GM10248 (cell line): ENCODE measurements around the gene LGR4.
"Not testable (repeated sequence)": the region's sequence is repeated elsewhere in the genome, so short reads cannot be mapped to it uniquely, and the experiment has no call there.

Experiments used
- CTCF ChIA-PET: fragments of 300-600 bp; sonication (Branson Sonifier 250); formaldehyde crosslinking; extraction: SDS; loops from one replicate; lab custom pipeline; 2021; ENCODE audit warnings: antibody characterized with exemption; lab: Yijun Ruan, JAX
- POLR2A ChIA-PET: fragments of 350-650 bp; sonication (Branson Sonifier 250); formaldehyde crosslinking; extraction: SDS; loops from one replicate; lab custom pipeline; 2020; ENCODE audit warnings: antibody characterized with exemption; lab: Yijun Ruan, JAX
- DNase-seq: peaks from one replicate; pipeline ENCODE4 v3.0.0; 2012; ENCODE audit errors: extremely low spot score
- CTCF ChIP-seq: IDR thresholded peaks from 2 replicates; pipeline ENCODE4 v1.5.1; 2012; ENCODE audit warnings: mild to moderate bottlenecking, low read depth; ENCODE audit errors: extremely low read depth, missing control alignments, control extremely low read depth

The LGR4 gene

GRCh38 chr11:27329867-27330632 is 142.5 kb downstream of the LGR4 start:
- DNase-seq = no peak
- no peak for TF ChIP-seq CTCF
- ChIA-PET CTCF (interaction anchor here (1.0 to 1.6 kb wide), 2 partner anchors 10 to 35 kb away, joined by 3 read pairs; no protein-coding TSS in a partner anchor), POLR2A (no interaction called here)

GRCh38 chr11:27328614-27329013 is 144.0 kb downstream of the LGR4 start:
- POLR2A ChIA-PET = no interaction called here
- CTCF ChIA-PET = no interaction called here
- no peak for DNase-seq
- TF ChIP-seq CTCF = no peak

GRCh38 chr11:27327064-27327463 is 145.5 kb downstream of the LGR4 start:
- CTCF ChIA-PET = not testable (repeated sequence)

GRCh38 chr11:27322196-27322595 is 150.4 kb downstream of the LGR4 start:
- CTCF ChIA-PET = interaction anchor here (1.5 kb wide), 1 partner anchor 177 kb away, joined by 4 read pairs; no protein-coding TSS in a partner anchor
- POLR2A ChIA-PET = not testable (repeated sequence)

More at GRCh38 chr11:27327064-27327463, 145.5 kb downstream of the LGR4 start:
- POLR2A ChIA-PET, DNase-seq: not testable (repeated sequence)

GRCh38 chr11:27321340-27321739 is 151.2 kb downstream of the LGR4 start:
- CTCF ChIA-PET = interaction anchor here (1.5 kb wide), 1 partner anchor 178 kb away, joined by 4 read pairs; no protein-coding TSS in a partner anchor
- POLR2A ChIA-PET, DNase-seq: not testable (repeated sequence)

More at GRCh38 chr11:27322196-27322595, 150.4 kb downstream of the LGR4 start:
- DNase-seq = not testable (repeated sequence)

- TF ChIP-seq CTCF = no peak
Observed at GRCh38 chr11:27319072-27319471, 153.5 kb downstream of the LGR4 start.

GRCh38 chr11:27317751-27318150 is 154.8 kb downstream of the LGR4 start:
- CTCF ChIA-PET = interaction anchor here (0.8 to 1.4 kb wide), 2 partner anchors 10 to 45 kb away, joined by 3 to 4 read pairs; partner anchors contain the start of gene CCDC34
- POLR2A ChIA-PET = no interaction called here
- no peak for TF ChIP-seq CTCF
- DNase-seq = no peak

More at GRCh38 chr11:27319072-27319471, 153.5 kb downstream of the LGR4 start:
- peak; percentile 71 for DNase-seq
- ChIA-PET POLR2A (no interaction called here), CTCF (interaction anchor here (1.1 kb wide), 1 partner anchor 23 kb away, joined by 5 read pairs; no protein-coding TSS in a partner anchor)
